HEK293T (cell line): ENCODE data around the gene GFRA1.

Source experiments
- CTCF ChIA-PET: fragments of 350-600 bp; formaldehyde crosslinking; extraction: SDS; loops from one replicate; lab custom pipeline; 2021; ENCODE audit warnings: antibody characterized with exemption, inconsistent platforms; lab: Yijun Ruan, JAX
- POLR2A ChIA-PET: fragments of 350-600 bp; formaldehyde crosslinking; extraction: SDS; loops from one replicate; lab custom pipeline; 2020; ENCODE audit warnings: antibody characterized with exemption, inconsistent platforms; lab: Yijun Ruan, JAX
- DNase-seq: peaks from one replicate; pipeline ENCODE4 v3.0.0; 2012; ENCODE audit warnings: mixed read lengths; ENCODE audit errors: extremely low spot score
- ARNT ChIP-seq: fragments of 450-650 bp; IDR thresholded peaks from 2 replicates; pipeline ENCODE4 v1.6.1; 2017; ENCODE audit warnings: mild to moderate bottlenecking
- BHLHE40 ChIP-seq: fragments of 450-650 bp; IDR thresholded peaks from 2 replicates; pipeline ENCODE4 v1.6.1; 2016; ENCODE audit warnings: mild to moderate bottlenecking, moderate library complexity, borderline replicate concordance
- CTBP1 ChIP-seq: fragments of 450-650 bp; IDR thresholded peaks from 2 replicates; pipeline ENCODE4 v1.6.1; 2016; ENCODE audit warnings: borderline replicate concordance
- ELF4 ChIP-seq: fragments of 450-650 bp; IDR thresholded peaks from 2 replicates; pipeline ENCODE4 v1.6.1; 2017; ENCODE audit warnings: antibody characterized with exemption
- FOXA1 ChIP-seq: fragments of 450-650 bp; IDR thresholded peaks from 2 replicates; pipeline ENCODE4 v1.6.1; 2016; ENCODE audit warnings: mild to moderate bottlenecking
- FOXK2 ChIP-seq: fragments of 450-650 bp; IDR thresholded peaks from 2 replicates; pipeline ENCODE4 v1.6.1; 2016; ENCODE audit warnings: mild to moderate bottlenecking
- FOXM1 ChIP-seq: fragments of 450-650 bp; IDR thresholded peaks from 2 replicates; pipeline ENCODE4 v1.6.1; 2017; ENCODE audit warnings: mild to moderate bottlenecking, borderline replicate concordance
- HDGF ChIP-seq: fragments of 450-650 bp; IDR thresholded peaks from 2 replicates; pipeline ENCODE4 v1.6.1; 2017; ENCODE audit warnings: antibody characterized with exemption, borderline replicate concordance
- L3MBTL2 ChIP-seq: fragments of 450-650 bp; conservative IDR thresholded peaks from 2 replicates; pipeline ENCODE4 v1.6.1; 2016; ENCODE audit warnings: mild to moderate bottlenecking
- LEF1 ChIP-seq: fragments of 450-650 bp; IDR thresholded peaks from 2 replicates; pipeline ENCODE4 v1.6.1; 2017; ENCODE audit warnings: mild to moderate bottlenecking, borderline replicate concordance
- NFRKB ChIP-seq: fragments of 450-650 bp; IDR thresholded peaks from 2 replicates; pipeline ENCODE4 v1.6.1; 2016; ENCODE audit warnings: mild to moderate bottlenecking, moderate library complexity
- SP1 ChIP-seq: fragments of 450-650 bp; IDR thresholded peaks from 2 replicates; pipeline ENCODE4 v1.6.1; 2017
- SUZ12 ChIP-seq: fragments of 450-650 bp; IDR thresholded peaks from 2 replicates; pipeline ENCODE4 v1.6.1; 2016; ENCODE audit warnings: mild to moderate bottlenecking
- TARDBP ChIP-seq: fragments of 450-650 bp; IDR thresholded peaks from 2 replicates; pipeline ENCODE4 v1.6.1; 2016
- ZNF384 ChIP-seq: fragments of 450-650 bp; IDR thresholded peaks from 2 replicates; pipeline ENCODE4 v1.6.1; 2016
- TF ChIP-seq, protein P1 (sequence below): fragments of 450-650 bp; IDR thresholded peaks from 2 replicates; pipeline ENCODE4 v1.6.1; 2016

Gene GFRA1

DNA sequence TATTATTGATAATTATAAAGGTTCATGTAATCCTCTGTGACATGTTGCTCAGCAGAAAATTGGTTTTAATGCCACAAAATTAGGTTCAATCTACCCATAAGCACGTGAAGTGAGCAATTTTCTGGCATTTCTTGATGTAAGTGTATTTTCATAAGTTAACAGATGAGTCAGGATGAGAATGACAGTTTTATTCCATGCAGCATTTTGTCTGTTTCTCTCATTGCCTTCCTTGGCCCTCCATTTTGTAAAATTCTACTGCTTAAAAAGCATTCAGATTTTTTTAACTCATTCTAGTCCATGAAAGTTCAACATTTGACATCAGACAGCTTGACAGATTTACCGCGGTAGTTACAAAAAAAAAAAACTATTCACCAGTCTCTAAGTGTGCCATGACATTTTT, 4.0 kb upstream of the GFRA1 start:
- POLR2A ChIA-PET = no interaction called here
- no peak for DNase-seq
- CTCF ChIA-PET = no interaction called here
- no peak for TF ChIP-seq ELF4

DNA sequence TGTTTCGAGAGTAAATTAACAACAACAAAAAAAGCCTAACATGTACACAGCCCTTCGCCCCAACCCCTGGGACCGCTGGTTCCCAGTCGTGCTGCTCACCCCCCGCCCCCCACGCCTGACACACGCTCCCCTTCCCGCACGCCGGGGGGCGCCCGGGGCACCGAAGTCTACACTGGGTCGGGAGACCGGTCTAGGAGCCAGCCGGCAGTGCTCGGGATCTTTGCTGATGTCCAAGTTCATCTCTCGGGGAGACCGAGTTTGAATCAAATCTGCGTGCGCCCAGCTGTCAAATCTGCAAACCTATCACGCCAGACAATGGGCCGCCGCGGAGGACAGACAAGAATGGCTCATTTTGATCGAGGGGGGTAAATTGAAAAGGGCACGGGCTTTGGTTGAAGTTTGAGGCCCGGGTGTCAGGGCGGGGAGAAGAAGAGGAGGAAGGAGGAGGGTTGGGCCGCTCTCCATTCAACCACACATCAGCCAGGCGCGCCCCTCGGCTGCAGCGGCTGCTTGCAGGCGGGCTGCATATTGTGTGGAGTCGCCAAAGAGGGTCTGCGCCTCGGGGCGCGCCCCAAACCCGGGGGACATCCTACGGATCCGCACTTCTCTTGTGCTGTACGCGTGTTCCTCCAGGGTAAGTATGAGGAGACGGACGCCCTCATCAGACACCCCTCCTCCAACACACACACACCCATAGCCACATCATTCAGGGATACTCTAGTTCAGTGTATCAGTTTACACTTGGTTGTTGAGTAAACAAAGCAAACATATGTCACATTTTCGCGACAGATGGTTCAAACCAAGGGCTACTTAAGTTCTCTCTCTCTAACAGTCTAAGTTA, 1.3 kb upstream of the GFRA1 start:
- TF ChIP-seq BHLHE40 (no peak), L3MBTL2 (peak; percentile 38), FOXK2 (no peak)
- POLR2A ChIA-PET = no interaction called here
- peak; percentile 57 for DNase-seq
- CTCF ChIA-PET = no interaction called here

- ChIA-PET CTCF (interaction anchor here (0.6 to 1.2 kb wide), 2 partner anchors 9 to 1371 kb away, joined by 3 read pairs; no protein-coding TSS in a partner anchor), POLR2A (interaction anchor here (1.1 kb wide), 2 partner anchors 8 to 11 kb away, joined by 3 to 6 read pairs; no protein-coding TSS in a partner anchor)
- DNase-seq = peak; percentile 38
- TF ChIP-seq TARDBP = no peak
- TF ChIP-seq FOXA1 = no peak
Measured at GRCh38 chr10:116271593-116272439, 1.2 kb downstream of the GFRA1 start.

- TF ChIP-seq FOXM1 (no peak), HDGF (no peak), CTBP1 (no peak), SP1 (no peak), NFRKB (no peak), ZNF384 (no peak), FOXA1 (no peak), ARNT (no peak), L3MBTL2 (no peak), SUZ12 (no peak)
- ChIA-PET POLR2A (interaction anchor here (1.1 kb wide), 1 partner anchor 11 kb away, joined by 6 read pairs; no protein-coding TSS in a partner anchor), CTCF (interaction anchor here (1.2 kb wide), 1 partner anchor 8 kb away, joined by 3 read pairs; no protein-coding TSS in a partner anchor)
- no peak for DNase-seq
Measured at GRCh38 chr10:116270771-116271592, 2.0 kb downstream of the GFRA1 start.

DNA sequence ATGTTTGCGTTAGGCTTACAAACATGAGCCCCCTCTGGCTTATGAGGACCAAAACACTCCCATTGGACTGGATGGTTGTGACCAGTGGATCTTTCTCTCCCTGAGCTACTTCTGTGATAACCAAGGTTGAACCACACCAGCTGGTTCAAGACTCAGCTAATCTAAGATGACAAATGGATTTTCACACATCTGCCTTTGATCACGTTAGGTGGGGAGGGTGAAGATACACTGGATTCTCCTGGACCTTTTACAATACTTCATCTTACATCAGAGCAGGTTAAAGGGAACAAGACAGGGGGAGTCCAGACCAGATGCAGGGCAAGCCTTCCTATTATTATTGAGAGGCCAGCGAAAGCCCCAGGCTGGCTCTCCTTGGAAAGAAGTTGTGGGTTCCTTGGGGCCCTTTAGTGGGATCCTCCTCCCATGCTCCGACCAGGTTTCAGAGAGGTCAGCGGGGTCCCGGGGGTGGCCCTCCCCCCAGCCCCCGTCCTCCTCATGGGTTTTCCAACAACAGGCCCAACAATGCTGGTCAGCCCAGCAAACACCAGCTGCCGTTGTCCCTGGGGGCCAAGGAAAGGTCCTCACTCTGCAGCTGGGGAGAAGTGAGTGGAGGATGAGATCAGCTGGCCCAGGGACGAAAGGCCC, 2.8 kb downstream of the GFRA1 start:
- no peak for TF ChIP-seq FOXM1
- no peak for TF ChIP-seq SP1
- DNase-seq = no peak
- ChIA-PET CTCF (no interaction called here), POLR2A (no interaction called here)

DNA sequence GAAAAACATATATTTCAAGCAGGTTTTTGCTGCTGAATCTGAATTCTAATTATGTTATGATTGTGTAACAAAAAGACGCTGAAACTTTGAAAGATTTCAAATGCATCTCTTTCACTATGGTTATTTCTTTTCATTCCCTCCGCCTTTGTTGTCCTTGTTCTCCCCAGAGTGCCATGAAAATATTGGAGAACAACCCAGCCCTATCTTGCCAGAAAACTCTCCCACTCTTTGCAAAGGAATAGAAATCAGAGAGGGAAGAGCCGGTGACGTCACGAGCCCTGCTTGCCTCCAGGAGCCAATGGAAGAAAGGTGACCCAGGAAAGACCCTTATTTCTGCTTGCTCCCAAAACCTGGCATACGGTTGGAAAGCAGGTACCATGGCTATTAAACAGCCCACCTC, 3.4 kb downstream of the GFRA1 start:
- TF ChIP-seq, protein P1, sequence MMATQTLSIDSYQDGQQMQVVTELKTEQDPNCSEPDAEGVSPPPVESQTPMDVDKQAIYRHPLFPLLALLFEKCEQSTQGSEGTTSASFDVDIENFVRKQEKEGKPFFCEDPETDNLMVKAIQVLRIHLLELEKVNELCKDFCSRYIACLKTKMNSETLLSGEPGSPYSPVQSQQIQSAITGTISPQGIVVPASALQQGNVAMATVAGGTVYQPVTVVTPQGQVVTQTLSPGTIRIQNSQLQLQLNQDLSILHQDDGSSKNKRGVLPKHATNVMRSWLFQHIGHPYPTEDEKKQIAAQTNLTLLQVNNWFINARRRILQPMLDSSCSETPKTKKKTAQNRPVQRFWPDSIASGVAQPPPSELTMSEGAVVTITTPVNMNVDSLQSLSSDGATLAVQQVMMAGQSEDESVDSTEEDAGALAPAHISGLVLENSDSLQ = no peak
- TF ChIP-seq TARDBP = no peak
- TF ChIP-seq HDGF = no peak
- ChIA-PET POLR2A (no interaction called here), CTCF (no interaction called here)
- no peak for DNase-seq

DNA sequence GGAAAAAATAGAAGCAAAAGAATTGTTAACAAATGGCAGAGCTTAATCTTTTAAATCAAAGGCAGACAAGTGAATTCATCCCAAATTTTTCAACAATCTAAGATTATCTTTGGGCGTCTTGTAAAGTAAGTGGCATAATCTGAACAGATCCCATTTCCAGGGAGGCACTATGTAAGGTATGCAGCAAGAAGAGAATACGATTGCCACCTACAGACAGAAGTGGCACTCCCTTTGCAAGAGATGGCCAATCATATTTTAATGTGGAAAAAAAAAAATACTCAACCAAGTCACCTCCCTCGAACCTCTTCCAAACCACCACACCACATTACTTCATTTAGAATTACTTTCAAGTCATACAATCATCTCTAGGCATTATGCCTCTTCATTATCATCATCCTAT, 4.0 kb downstream of the GFRA1 start:
- no peak for DNase-seq
- ChIA-PET POLR2A (no interaction called here), CTCF (no interaction called here)
- TF ChIP-seq ARNT = no peak
- TF ChIP-seq FOXA1 = no peak
- TF ChIP-seq ZNF384 = no peak
- TF ChIP-seq NFRKB = no peak
- TF ChIP-seq SUZ12 = no peak
- TF ChIP-seq TARDBP = no peak
- TF ChIP-seq LEF1 = no peak
- TF ChIP-seq SP1 = no peak
- no peak for TF ChIP-seq L3MBTL2
- no peak for TF ChIP-seq HDGF
- TF ChIP-seq BHLHE40 = no peak
- no peak for TF ChIP-seq FOXM1
- no peak for TF ChIP-seq CTBP1
- TF ChIP-seq, protein P1 = no peak
- no peak for TF ChIP-seq ELF4
- TF ChIP-seq FOXK2 = no peak
